ENCODE measurements around the gene TSNAXIP1. TPM values are rescaled to one million over a fixed set of nuclear protein-coding genes. Genes with fewer than 3 reads are reported as not detected.

TSNAXIP1 gene
- total RNA-seq, 1 experiment from 2014 or later: 1.2 TPM

DNA sequence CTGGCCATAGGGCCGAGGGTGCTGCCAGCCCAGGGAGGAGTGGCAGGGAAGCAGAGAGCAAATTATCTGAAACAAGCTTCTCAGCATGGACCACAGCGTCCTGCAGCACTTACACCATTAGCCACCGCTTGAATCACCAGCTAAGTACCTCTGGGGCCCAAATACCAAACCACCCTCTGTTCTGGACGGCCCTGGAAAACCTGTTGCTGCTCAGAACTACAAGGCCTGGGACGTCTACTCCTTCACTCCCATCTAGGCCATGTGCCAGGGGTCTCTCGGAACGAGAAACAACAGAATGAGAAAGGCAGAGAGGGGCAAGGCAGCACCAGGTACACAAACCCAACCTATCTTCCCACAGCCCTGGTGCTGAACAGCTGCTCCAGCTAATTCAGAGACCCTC is 47.7 kb upstream of the TSNAXIP1 start:
- Histone ChIP-seq H3K27ac (ENCODE audit: low read depth, low read length) (no peak overlapping the region), H3K9ac (ENCODE audit: low read length) (no peak overlapping the region), H4K20me1 (ENCODE audit: insufficient read depth) (no peaks in the 10 kb centered on the region), H3K4me2 (ENCODE audit: low read length) (no peak overlapping the region), H3K27me3 (ENCODE audit: insufficient read depth, low read length) (no peaks in the 10 kb centered on the region), H3K36me3 (ENCODE audit: control insufficient read depth in 1 of 2, insufficient read depth in 2 of 2, low read length in 2 of 2) (no peaks in the 10 kb centered on the region), H3K79me2 (ENCODE audit: insufficient read depth, low read length) (no peaks in the 10 kb centered on the region), H3K4me1 (ENCODE audit: control insufficient read depth in 1 of 2, insufficient read depth in 2 of 2, low read length in 2 of 2) (peaks cover 0 to 7% of the 10 kb centered on the region in 2 experiments; a peak in 2 of 4 replicates), H2AFZ (ENCODE audit: low read depth, low read length, poor library complexity, severe bottlenecking) (no peak overlapping the region), H3K9me3 (ENCODE audit: control insufficient read depth in 1 of 2, insufficient read depth in 1 of 2, low read depth in 1 of 2, low read length in 2 of 2) (no peaks in the 10 kb centered on the region), H3K4me3 (replicated peaks in 1 of 2; ENCODE audit: low read depth in 1 of 2, low read length in 2 of 2) (no peak overlapping the region), H3K9me2 (ENCODE audit: insufficient read depth) (no peaks in the 10 kb centered on the region)
- ATAC-seq (no peak), DNase-seq (ENCODE audit: low read depth, low spot score) (no peak)
- CTCF ChIA-PET: no interaction called here
- no TSS peak for BruUV-seq (replicated peaks)
- intact Hi-C loops (cut with micrococcal nuclease): no loop called here
- TF ChIP-seq JUND (IDR thresholded peaks at IDR 0.05) (no peak), MAX (IDR thresholded peaks at IDR 0.05) (no peak)
- RAD21 ChIA-PET (ENCODE audit: low non-redundant PET in 1 of 2, low total read pairs in 2 of 2, uncharacterized antibody in 2 of 2, unreplicated experiment in 2 of 2): no interaction called here
- POLR2A ChIA-PET: no interaction called here

GRCh38 chr16:67760206-67760955 is 46.3 kb upstream of the TSNAXIP1 start:
- intact Hi-C loops (cut with micrococcal nuclease): no loop called here
- no peaks in the 10 kb centered on the region for H3K9me3 ChIP-seq (ENCODE audit: control insufficient read depth in 1 of 2, insufficient read depth in 1 of 2, low read depth in 1 of 2, low read length in 2 of 2)
- no peaks in the 10 kb centered on the region for H3K36me3 ChIP-seq (ENCODE audit: control insufficient read depth in 1 of 2, insufficient read depth in 2 of 2, low read length in 2 of 2)
- H3K27ac ChIP-seq (ENCODE audit: low read depth, low read length): no peak overlapping the region
- H3K79me2 ChIP-seq (ENCODE audit: insufficient read depth, low read length): no peaks in the 10 kb centered on the region
- TF ChIP-seq JUND (IDR thresholded peaks at IDR 0.05) (no peak), REST (IDR thresholded peaks at IDR 0.05; ENCODE audit: low read depth) (no peak), ZNF274 (IDR thresholded peaks at IDR 0.05; ENCODE audit: low read depth, low read length) (no peak), POLR2A (IDR thresholded peaks at IDR 0.05; ENCODE audit: borderline replicate concordance, extremely low read depth, insufficient read depth, insufficient read length) (no peak), EZH2phosphoT487 (IDR thresholded peaks at IDR 0.05; ENCODE audit: borderline replicate concordance) (no peak), ZBTB33 (IDR thresholded peaks at IDR 0.05; ENCODE audit: extremely low read depth, insufficient replicate concordance, low read length) (no peak)
- TF ChIP-seq, protein P1, sequence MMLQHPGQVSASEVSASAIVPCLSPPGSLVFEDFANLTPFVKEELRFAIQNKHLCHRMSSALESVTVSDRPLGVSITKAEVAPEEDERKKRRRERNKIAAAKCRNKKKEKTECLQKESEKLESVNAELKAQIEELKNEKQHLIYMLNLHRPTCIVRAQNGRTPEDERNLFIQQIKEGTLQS (IDR thresholded peaks at IDR 0.05): no peak
- no peaks in the 10 kb centered on the region for H4K20me1 ChIP-seq (ENCODE audit: insufficient read depth)
- H3K4me2 ChIP-seq (ENCODE audit: low read length): peak overlapping the region; percentile 13; the same call in 1 of the 2 replicates
- CTCF ChIA-PET: no interaction called here
- POLR2A ChIA-PET: no interaction called here
- H3K4me1 ChIP-seq (ENCODE audit: control insufficient read depth in 1 of 2, insufficient read depth in 2 of 2, low read length in 2 of 2): peaks cover 0 to 7% of the 10 kb centered on the region in 2 experiments; a peak in 2 of 4 replicates
- RAD21 ChIA-PET (ENCODE audit: low non-redundant PET in 1 of 2, low total read pairs in 2 of 2, uncharacterized antibody in 2 of 2, unreplicated experiment in 2 of 2): no interaction called here
- no peak for ATAC-seq
- no peak overlapping the region for H3K4me3 ChIP-seq (replicated peaks in 1 of 2; ENCODE audit: low read depth in 1 of 2, low read length in 2 of 2)
- H3K27me3 ChIP-seq (ENCODE audit: insufficient read depth, low read length): no peaks in the 10 kb centered on the region
- H3K9me2 ChIP-seq (ENCODE audit: insufficient read depth): no peaks in the 10 kb centered on the region
- no peak for DNase-seq (ENCODE audit: low read depth, low spot score)
- BruUV-seq (replicated peaks): no TSS peak
- no peak overlapping the region for H2AFZ ChIP-seq (ENCODE audit: low read depth, low read length, poor library complexity, severe bottlenecking)
- H3K9ac ChIP-seq (ENCODE audit: low read length): no peak overlapping the region
